GM19240 (cell line): ENCODE data around the gene CD9.

ENCODE experiments used
- DNase-seq: peaks from one replicate; pipeline ENCODE4 v3.0.0; 2011; ENCODE audit warnings: low spot score; ENCODE audit not compliant: insufficient read length

Gene CD9

DNA sequence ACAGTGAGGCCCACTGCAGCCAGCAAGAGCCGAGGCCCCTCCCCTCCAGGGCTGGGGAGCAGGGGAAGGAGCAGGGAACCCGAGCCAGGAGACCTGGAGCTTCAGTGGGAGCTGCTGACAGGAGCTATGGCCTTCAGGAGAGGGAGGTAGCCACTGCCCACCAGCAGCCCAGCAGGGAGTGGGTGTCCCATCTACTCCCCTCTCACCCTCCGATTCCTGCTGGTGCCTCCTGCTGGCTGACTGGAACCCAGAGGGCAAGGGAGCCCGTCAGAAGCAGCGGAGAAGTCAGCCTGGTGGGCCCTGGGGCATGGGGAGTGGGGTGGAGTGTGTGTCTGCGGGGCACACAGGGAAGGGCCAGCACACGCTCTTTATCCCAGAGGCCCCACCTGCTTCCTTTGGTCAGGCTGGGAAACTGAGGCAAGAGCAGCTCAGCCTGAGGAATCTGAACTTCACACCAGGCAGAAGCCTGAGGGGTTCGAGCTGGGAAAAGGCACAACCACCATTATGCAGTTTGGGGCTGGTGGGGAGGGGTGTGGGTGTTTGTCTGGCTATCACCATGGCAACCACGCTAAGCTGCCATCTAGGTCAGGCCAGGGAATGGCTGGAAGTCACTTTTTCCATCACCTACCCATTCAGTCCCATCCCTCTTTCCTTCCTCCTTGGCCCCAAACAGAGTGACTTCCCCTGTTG, 73.5 kb downstream of the CD9 start:
- DNase-seq, result no peak

DNA sequence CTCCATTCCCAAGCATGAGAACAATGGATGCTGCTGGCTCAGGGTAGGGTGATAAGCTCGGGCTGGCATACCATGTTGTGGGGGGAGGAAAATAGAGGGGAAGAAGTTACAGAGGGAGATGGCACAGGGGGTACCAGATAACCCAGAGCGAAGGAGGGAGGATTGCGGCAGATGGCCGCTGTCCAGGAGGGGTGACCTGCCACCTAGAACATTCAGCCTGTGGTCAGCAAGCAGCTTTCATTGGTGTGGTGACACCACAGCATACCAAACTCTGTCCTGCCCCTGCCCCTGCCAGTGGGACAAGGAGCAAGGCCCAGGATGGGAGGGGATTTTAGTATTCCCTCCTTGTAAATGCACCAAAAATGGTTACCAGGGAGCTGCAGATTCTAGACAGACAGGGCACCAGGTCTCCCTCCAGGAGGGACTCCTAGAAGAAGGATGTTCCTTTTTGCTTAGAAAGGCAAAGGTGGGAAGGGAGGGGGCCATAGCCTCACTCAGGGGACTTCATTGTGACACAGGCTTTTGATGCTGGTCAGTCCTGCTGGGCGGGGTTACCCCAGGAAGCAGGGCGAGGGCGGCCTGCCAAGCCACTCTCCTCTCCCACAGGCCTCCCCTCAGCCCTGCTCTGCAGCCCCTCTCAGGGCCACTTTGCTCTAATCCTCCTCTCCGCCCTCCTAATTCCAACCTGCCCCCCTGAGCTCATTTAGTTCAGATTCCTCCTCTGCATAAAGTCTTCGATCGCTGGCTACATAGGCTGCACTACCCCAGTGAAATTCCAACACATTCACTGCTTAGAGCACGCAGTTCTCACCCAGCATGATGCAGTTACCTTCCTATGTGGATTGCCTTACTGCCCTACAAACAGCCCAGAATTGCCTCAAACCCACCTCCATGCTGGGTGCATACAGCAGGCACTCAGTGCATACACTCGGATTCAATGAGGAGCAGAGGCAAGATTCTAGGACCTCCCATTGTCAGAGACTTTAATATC, 74.3 kb downstream of the CD9 start:
- no peak for DNase-seq

DNA sequence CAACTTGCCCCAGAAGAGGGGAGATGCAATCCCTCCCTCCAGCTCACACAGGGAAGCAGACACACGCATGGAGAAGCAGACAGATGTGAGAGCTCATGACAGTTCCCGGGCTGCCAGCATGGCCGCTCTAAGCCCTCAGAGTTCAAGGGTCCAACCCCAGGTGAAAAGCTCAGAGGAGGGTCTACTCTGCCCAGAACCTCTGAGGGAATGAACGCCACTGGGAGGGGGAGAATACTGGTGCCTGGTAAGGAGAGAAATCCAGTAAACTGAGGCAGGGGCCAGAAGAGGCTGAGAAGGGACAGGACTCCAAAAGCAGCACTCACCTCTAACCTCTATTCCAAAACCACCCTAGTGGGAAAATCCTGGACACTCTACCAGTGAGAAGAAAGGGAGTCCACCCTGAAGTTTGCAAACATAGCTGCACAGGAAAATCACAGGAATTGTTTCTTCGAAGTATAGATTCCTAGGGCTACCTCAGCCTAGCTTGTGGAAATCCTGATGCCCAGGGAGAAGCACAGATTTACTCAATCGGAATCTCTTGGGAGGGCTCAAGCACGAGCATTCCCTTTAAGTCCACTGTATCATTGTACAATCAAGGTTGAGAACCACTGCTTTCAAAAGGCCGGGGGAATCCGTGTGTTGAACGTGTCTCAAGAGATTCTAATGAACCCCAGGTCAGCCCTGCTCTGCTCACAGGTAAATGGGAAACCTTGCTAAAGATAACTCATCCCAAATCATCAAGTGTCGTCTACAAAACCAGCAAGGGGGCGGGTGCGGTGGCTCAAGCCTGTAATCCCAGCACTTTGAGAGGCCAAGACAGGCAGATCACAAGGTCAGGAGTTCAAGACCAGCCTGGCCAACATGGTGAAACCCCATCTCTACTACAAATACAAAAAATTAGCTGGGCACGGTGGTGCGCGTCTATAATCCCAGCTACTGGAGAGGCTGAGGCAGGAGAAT, 76.0 kb downstream of the CD9 start:
- no peak for DNase-seq

DNA sequence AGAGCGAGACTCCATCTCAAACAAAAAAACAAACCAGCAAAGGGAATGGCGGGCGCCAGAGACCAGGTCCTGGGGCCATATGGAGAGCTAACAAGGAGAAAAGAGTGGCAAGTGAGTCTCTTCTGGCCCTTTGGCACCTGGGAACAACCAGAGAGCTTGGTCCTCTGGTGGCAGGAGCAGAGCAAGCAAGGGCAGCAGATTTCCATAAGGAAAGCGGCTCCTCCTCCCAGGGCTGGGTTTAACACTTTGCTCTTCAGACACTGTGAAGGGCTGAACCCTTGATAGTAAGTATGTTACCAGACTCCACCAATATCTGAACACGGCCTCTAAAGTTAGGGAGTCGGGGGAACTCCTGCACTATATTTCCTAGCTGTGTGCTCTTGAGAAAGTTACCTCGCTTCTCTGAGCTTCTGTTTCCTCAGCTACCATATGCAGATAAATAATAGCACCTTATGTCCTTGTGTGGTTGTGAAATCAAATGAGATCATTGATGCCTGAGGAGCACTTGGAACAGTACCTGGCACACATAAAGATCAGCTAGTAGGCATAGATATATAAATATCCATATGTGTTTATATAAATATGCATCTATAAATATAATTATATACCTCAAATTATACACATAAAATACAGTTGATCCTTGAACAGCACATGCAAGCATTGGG, 76.9 kb downstream of the CD9 start:
- DNase-seq, result no peak

DNA sequence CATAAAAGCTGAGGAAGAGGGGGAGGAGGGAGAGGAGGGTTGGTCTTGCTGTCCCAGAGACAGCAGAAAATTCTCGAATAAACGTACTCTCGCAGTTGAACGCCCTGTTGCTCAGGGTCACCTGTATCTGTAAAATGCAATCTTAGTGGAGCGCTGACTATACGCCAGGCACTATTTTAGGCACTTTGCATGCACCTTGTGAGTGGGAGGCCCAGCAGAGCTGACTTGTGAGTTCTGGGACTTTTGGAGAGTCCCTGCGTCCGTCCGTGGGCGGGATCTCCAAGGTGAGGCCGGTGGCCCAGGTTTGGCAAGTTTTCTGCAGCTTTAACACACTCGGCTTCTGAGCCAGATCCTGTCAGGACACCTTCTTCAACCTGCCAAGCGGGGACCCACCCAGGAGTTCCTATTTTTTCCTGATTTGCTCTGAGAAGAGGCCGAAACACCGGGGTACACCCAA, 77.8 kb downstream of the CD9 start:
- no peak for DNase-seq

DNA sequence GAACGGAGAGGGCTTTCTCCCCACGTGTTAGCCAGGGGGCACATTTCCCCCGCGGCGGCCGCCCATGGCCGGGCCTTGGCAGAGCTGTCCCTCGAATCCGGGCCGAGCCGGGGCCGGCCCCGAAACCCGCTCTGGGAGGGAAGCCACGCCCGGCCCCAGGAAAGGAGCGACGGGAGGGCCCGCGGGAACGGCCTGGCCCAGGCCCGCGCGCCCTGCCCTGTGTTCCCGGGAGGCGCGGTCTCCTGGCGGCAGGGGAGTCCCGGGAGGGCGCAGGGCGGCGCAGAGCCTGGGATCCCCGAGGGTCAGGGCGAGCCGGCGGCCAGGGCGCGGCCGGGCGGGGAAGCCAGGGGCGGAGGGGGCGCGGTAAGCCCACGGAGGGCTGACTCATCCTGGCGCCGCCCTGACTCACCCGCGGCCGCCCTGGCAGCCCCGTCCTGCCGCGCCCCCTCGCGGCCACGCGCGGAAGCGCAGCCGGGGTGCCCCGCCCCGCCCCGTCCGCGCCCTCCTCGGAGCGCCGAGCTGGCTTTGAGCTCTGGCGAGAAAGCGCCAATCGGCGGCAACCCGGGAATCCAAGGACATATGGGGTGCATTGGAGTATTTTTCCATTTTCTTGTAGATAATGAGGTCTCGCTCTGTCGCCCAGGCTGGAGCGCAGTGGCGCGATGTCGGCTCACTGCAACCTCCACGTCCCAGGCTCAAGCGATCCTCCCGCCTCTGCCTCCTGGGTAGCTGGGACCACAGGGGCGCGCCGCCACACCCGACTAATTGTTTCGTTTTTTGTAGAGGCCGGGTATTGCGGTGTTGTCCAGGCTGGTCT, 78.4 kb downstream of the CD9 start:
- peak; percentile 75 for DNase-seq

DNA sequence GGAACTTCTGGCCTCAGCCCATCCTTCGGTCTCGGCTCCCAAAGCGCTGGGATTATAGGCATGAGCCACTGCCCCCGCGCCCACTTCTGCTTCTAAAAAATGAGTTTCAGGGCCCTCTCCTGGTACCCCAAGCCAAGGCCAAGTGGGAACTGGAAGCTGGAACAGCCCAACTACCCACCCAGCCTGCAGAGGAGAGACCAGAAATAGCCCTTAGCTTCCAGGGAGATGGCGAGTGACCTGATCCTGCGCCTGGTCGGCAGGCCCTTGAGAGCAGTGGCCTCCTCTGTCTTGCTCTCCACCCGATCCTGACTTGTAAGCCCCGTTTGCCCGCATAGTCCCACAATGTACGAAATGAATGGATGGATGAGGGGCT, 79.0 kb downstream of the CD9 start:
- DNase-seq, result no peak

DNA sequence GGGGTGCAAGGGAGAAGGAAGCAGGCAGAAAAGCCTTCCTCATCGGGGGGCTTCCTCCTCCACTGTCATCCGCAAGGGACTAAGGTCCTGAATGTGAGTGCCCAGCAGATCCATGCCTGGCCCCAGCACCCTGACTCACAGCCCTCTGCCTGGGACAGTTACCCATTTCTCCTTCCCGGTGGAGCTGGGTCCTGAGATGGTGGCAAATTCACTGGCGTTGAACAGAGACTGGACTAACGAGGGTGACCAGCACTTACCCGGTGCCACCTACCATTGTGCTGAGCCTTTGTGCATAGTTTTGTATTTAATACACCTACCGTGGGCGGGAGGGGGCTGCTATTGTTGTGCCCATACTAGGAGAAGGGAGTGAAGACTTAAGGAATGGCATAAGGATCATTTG, 79.4 kb downstream of the CD9 start:
- no peak for DNase-seq

DNA sequence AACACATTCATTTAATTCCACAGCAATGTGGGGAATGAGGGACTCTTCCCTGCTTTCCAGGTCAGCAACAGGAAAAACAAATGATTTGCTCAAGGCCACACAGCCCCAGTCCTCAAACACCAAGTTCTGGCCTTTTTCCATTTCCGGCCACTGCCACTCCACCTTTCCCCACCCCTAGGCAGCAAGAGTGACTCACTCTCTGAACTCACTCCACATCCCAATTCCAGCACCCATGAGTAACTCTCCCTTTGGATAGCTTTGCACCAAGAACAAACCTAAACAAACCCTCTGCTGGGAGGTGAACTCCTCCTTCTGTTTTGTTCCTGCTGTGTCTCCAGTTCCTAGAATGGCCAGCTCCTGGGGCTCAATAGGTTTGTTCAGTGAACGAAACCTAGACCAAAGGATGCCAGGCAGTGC, 79.9 kb downstream of the CD9 start:
- no peak for DNase-seq

DNA sequence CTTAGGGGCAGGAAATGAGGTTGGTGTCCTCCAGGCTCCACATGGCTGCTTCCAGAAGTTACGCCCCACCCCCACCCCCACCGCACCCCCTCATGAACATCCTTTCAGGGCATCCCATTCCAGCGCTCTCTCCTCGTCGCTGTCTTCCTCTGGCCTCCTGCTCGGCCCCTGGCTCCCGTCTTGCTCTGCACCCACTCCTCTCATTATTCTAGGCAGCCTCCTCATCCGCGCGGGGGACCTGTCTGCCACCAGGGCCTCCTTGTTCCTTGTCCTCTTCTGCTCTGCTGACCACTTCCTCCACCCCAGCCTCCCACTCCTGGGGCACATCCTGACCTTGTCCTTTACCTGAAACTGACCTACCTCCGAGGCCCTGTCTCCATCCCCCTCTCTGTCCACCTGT, 80.5 kb downstream of the CD9 start:
- DNase-seq, result no peak

DNA sequence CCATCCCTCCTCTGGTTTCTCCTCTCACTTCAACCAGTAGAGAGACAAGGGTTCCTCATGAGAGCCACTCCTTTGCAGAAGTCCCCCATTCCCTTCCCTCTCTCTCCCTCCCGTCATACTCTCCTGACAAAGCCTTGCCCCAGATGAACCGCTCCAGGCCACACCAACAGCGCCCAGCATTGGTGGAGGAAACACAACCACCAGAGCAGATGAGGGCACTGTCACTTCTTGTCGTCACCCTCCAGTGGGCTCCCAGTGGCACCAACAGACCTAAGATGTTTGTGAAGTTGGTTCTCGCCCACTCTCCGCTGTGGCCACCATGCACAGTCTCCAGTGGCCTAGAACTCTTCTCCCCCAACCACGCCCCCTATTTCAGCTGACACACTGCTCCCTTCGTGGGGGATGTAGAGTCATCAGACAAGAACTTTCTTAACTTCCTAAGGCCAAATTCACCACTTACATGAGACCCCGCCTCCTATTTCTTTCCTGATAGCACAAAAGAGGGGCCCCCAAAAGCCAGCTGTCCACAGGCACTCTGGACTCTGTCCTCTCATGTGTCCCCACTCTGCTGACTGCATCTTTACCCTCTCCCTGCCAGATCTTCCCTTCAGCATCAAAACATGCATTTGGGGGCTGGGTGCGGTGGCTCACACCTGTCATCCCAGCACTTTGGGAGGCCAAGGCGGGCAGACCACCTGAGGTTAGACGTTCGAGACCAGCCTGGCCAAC, 81.0 kb downstream of the CD9 start:
- no peak for DNase-seq

DNA sequence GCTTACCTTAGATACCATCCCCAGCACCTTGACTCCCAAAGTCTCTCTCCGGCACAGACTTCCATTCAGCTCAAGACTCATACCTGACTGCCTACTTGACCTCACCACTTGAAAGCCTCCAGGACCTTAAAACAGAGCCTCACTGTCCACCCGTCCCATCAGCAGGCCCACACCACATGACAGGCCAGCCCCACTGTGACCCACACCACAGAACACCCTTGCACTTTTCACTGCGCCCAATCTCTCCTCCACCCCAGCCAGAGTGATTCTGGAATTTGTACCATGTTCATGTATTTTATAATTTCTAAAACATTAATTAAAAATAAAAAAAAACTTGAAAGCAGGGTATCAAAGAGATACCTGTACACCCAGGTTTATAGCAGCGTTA, 82.2 kb downstream of the CD9 start:
- DNase-seq, result no peak

DNA sequence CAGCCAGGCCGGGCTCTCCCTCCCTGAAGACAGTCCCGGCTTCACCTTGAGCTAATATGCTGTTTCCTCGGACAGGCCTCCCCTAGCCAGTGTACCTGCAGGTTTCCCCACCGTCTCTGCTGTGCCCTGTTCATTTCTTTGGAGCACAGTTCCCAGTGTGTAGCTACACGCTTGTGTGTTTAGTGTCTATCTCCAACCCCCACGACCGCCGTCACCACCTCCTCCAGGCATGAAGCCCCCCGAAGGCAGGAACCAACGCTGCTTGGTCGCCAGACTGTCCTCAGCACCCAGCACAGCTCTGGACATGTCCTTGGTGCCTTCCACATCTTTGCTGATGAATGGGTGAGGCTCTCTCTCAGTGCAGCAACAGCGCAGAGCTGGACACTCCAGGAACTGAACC, 84.1 kb downstream of the CD9 start:
- DNase-seq, result no peak

DNA sequence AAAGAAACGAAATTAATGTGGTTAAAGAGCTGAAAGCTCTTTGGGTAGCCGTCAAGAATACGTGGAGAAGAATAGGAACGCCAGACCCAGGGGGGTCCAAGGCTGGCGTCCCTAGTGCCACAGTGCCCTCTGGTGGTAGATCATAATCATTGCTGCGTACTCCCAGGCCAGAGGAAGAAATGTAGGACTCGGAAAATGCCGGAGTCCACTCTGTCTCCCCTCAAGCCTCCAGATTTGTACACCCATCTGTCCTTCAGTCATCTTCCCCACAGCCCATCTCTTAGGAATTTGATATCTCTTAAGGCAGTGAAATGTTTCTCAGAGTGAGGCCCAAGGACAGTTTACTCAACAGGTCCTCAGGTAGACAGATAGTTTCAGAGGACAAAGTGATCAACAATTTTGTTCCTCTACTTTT, 84.9 kb downstream of the CD9 start:
- peak; percentile 75 for DNase-seq

DNA sequence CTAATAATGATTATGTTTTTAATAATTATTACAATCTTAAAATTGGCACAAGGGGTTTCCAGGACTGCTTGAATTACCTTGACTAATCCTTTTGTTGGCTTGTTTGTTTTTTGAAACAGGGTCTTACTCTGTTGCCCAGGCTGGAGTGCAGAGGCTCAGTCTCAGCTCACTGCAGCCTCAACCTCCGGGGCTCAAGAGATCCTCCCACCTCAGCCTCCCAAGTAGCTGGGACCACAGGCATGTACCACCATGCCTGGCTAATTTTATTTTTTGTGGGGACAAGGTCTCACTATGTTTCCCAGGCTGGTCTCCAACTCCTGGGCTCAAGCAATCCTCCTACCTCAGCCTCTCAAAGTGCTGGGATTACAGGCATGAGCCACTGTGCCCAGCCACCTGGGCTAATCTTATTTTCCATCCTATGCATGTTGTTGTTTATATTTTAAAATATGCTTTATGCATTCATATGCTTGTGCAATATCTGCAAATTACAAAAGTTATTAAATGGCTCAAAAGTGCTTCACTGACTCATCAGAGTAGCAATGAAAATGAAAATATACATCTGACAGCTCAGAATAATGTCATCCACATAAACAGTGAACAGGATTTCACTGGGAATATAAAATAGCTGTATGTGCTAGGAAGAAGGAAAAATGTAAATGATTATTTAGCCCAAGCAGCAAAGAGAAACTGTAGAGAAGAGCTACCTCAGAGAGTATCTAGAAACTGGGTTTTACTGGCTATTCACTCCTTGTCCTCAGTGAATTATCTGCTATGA, 85.5 kb downstream of the CD9 start:
- no peak for DNase-seq
